ENCODE results near the gene STK24.

Gene STK24

DNA sequence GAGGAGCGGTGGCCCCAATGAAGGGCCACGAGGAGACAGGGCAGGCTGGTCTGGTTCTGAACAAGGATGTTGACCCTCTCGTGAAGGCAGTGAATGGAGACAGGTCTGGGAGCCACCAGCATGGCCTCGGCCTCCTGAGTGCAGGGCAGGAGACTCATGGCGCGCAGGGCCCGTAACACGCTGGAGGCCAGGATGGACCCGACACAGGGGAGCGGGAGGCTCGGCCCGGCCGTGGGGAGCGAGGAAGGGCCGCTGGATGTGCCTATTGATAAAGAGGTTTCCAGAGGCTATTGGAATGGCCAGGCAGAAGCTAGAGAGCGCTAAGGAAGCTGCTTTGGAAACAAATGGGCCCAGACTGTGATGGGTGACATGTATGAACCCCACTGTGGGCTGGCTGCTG lies 132.5 kb downstream of the STK24 start:
- TF ChIP-seq, protein P1, sequence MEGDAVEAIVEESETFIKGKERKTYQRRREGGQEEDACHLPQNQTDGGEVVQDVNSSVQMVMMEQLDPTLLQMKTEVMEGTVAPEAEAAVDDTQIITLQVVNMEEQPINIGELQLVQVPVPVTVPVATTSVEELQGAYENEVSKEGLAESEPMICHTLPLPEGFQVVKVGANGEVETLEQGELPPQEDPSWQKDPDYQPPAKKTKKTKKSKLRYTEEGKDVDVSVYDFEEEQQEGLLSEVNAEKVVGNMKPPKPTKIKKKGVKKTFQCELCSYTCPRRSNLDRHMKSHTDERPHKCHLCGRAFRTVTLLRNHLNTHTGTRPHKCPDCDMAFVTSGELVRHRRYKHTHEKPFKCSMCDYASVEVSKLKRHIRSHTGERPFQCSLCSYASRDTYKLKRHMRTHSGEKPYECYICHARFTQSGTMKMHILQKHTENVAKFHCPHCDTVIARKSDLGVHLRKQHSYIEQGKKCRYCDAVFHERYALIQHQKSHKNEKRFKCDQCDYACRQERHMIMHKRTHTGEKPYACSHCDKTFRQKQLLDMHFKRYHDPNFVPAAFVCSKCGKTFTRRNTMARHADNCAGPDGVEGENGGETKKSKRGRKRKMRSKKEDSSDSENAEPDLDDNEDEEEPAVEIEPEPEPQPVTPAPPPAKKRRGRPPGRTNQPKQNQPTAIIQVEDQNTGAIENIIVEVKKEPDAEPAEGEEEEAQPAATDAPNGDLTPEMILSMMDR (IDR thresholded peaks at IDR 0.05; ENCODE audit: low read length) = no peak
- TF ChIP-seq EZH2phosphoT487 (IDR thresholded peaks at IDR 0.05; ENCODE audit: low read length) = no peak
- TF ChIP-seq EZH2 (optimal IDR thresholded peaks at IDR 0.05; ENCODE audit: low read depth, low read length) = no peak
- H3K9me2 ChIP-seq (replicated peaks; ENCODE audit: insufficient read depth, low read length) = no peaks in the 10 kb centered on the region
- no peaks in the 10 kb centered on the region for H4K20me1 ChIP-seq (ENCODE audit: insufficient read depth, low read length)
- no peak overlapping the region for H3K27ac ChIP-seq (ENCODE audit: low read length)
- H2AFZ ChIP-seq (ENCODE audit: low read length) = no peak overlapping the region
- no peaks in the 10 kb centered on the region for H3K9me3 ChIP-seq (replicated peaks; ENCODE audit: insufficient read depth, low read length)
- no peak overlapping the region for H3K4me3 ChIP-seq (ENCODE audit: low read length)
- H3K4me2 ChIP-seq (ENCODE audit: low read depth, low read length) = no peak overlapping the region
- H3K27me3 ChIP-seq (replicated peaks; ENCODE audit: insufficient read depth, low read length) = no peaks in the 10 kb centered on the region
- DNase-seq = no peak
- no peaks in the 10 kb centered on the region for H3F3A ChIP-seq (ENCODE audit: insufficient read depth, low read length)
- H3K4me1 ChIP-seq (ENCODE audit: low read length) = no peaks in the 10 kb centered on the region
- H3K36me3 ChIP-seq (replicated peaks; ENCODE audit: insufficient read depth, low read length) = no peaks in the 10 kb centered on the region; the same call in 1 of the 2 replicates
- H3K9ac ChIP-seq (ENCODE audit: low read length) = no peak overlapping the region
- H3K79me2 ChIP-seq (ENCODE audit: low read length) = no peaks in the 10 kb centered on the region

DNA sequence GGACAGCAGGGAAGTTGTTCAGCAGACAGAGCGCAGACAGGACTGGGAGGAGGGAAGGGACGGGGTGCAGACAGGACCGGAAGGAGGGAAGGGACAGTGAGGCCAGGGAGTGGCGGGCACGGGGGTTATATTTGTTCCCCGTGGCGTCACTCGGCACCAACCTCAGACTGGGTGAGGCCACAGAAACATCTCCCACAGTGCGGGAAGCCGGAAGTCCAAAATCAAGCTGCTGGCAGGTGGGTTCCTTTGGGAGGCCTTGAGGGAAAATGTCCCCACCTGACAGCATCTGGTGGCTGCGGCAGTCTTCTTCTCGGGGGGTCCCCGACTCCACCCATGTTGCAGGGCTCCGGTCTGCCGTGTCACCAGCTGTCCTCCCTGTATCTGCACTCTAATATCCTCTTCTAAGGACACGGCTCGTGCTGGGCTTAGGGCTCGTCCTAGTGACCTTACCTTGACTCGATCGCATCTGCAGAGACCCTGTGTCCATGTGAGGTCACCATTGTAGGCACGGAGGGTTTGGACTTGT lies 133.0 kb downstream of the STK24 start:
- Histone ChIP-seq H2AFZ (ENCODE audit: low read length) (no peak overlapping the region), H3K27me3 (replicated peaks; ENCODE audit: insufficient read depth, low read length) (no peaks in the 10 kb centered on the region)
- TF ChIP-seq, protein P1 (IDR thresholded peaks at IDR 0.05; ENCODE audit: low read length) = no peak
- no peak for TF ChIP-seq EZH2 (optimal IDR thresholded peaks at IDR 0.05; ENCODE audit: low read depth, low read length)
- no peak for TF ChIP-seq EZH2phosphoT487 (IDR thresholded peaks at IDR 0.05; ENCODE audit: low read length)

GRCh38 chr13:98443329-98443728 lies 133.6 kb downstream of the STK24 start:
- no peak overlapping the region for H3K9ac ChIP-seq (ENCODE audit: low read length)
- no peak overlapping the region for H3K27ac ChIP-seq (ENCODE audit: low read length)
- no peaks in the 10 kb centered on the region for H3K27me3 ChIP-seq (replicated peaks; ENCODE audit: insufficient read depth, low read length)
- H4K20me1 ChIP-seq (ENCODE audit: insufficient read depth, low read length) = no peaks in the 10 kb centered on the region
- no peaks in the 10 kb centered on the region for H3K79me2 ChIP-seq (ENCODE audit: low read length)
- no peak overlapping the region for H3K4me2 ChIP-seq (ENCODE audit: low read depth, low read length)
- H3K9me2 ChIP-seq (replicated peaks; ENCODE audit: insufficient read depth, low read length) = no peaks in the 10 kb centered on the region
- no peak overlapping the region for H2AFZ ChIP-seq (ENCODE audit: low read length)
- H3K4me1 ChIP-seq (ENCODE audit: low read length) = no peaks in the 10 kb centered on the region
- no peak overlapping the region for H3K4me3 ChIP-seq (ENCODE audit: low read length)
- no peak for DNase-seq
- no peaks in the 10 kb centered on the region for H3K9me3 ChIP-seq (replicated peaks; ENCODE audit: insufficient read depth, low read length)
- TF ChIP-seq EZH2 (optimal IDR thresholded peaks at IDR 0.05; ENCODE audit: low read depth, low read length) = no peak
- no peak for TF ChIP-seq EZH2phosphoT487 (IDR thresholded peaks at IDR 0.05; ENCODE audit: low read length)
- TF ChIP-seq, protein P1 (IDR thresholded peaks at IDR 0.05; ENCODE audit: low read length) = no peak
- no peaks in the 10 kb centered on the region for H3K36me3 ChIP-seq (replicated peaks; ENCODE audit: insufficient read depth, low read length)
- H3F3A ChIP-seq (ENCODE audit: insufficient read depth, low read length) = no peaks in the 10 kb centered on the region

More for the DNA sequence above, 133.0 kb downstream of the STK24 start:
- Histone ChIP-seq H3K9me3 (replicated peaks; ENCODE audit: insufficient read depth, low read length) (no peaks in the 10 kb centered on the region), H3K36me3 (replicated peaks; ENCODE audit: insufficient read depth, low read length) (no peaks in the 10 kb centered on the region), H3K4me2 (ENCODE audit: low read depth, low read length) (no peak overlapping the region), H3K27ac (ENCODE audit: low read length) (no peak overlapping the region), H4K20me1 (ENCODE audit: insufficient read depth, low read length) (no peaks in the 10 kb centered on the region), H3K79me2 (ENCODE audit: low read length) (no peaks in the 10 kb centered on the region), H3K9me2 (replicated peaks; ENCODE audit: insufficient read depth, low read length) (no peaks in the 10 kb centered on the region), H3K4me1 (ENCODE audit: low read length) (no peaks in the 10 kb centered on the region), H3F3A (ENCODE audit: insufficient read depth, low read length) (no peaks in the 10 kb centered on the region), H3K4me3 (ENCODE audit: low read length) (no peak overlapping the region), H3K9ac (ENCODE audit: low read length) (no peak overlapping the region)
- DNase-seq = no peak

Measured in MM.1S (cell line).